ENCODE measurements around the gene ARHGAP24. TPM values are rescaled to one million over a fixed set of nuclear protein-coding genes. Genes with fewer than 3 reads are reported as not detected.

The ARHGAP24 gene
- total and polyA plus RNA-seq, 2 experiments from 2014 or later, result 0.21 to 0.36 TPM

DNA sequence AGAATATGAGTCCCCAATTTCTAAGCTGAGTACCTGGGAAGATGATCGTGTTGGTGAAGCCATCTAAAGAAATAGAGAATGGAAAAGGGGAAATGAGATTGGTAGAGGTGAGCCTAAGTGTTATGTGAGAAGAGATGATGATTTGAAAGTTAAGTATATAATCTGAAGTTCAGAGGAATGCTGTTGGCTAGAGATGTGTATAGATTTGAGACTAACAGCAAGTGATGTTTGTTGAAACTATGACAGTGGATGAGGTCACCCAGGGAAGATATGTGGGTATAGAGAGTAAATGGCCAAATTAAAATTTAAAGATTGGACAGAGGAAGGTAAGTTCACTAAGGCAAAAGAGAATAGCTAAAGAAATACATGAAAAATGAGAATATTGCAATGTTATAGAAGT lies 560.7 kb downstream of the ARHGAP24 start:
- Histone ChIP-seq H3K4me1 (ENCODE audit: insufficient read depth) (peaks cover 7% of the 10 kb centered on the region; the same call in 1 of the 2 replicates), H3K4me3 (no peak overlapping the region), H3K79me2 (replicated peaks; ENCODE audit: insufficient read depth) (no peaks in the 10 kb centered on the region), H3K4me2 (no peak overlapping the region), H3K27me3 (ENCODE audit: insufficient read depth) (no peaks in the 10 kb centered on the region), H2AFZ (no peak overlapping the region), H3K36me3 (ENCODE audit: insufficient read depth) (no peaks in the 10 kb centered on the region), H3K9me2 (ENCODE audit: insufficient read depth) (no peaks in the 10 kb centered on the region), H3K27ac (ENCODE audit: low read depth) (no peak overlapping the region), H3F3A (replicated peaks; ENCODE audit: low read depth) (no peaks in the 10 kb centered on the region), H4K20me1 (replicated peaks; ENCODE audit: insufficient read depth) (no peaks in the 10 kb centered on the region)
- Mint-ChIP-seq H3K4me3 (no peak overlapping the region), H3K27me3 (ENCODE audit: insufficient read depth, low read depth, poor library complexity) (no peaks in the 10 kb centered on the region), H3K27ac (no peak overlapping the region), H3K36me3 (ENCODE audit: low read depth) (peaks cover 2% of the 10 kb centered on the region; the same call in 2 of the 3 replicates), H3K4me1 (peaks cover 12% of the 10 kb centered on the region), H3K9me3 (no peaks in the 10 kb centered on the region)
- DNase-seq (ENCODE audit: low spot score) (no peak), ATAC-seq (no peak)
- no peak for TF ChIP-seq POLR2AphosphoS5 (IDR thresholded peaks at IDR 0.05; ENCODE audit: low read depth)

DNA sequence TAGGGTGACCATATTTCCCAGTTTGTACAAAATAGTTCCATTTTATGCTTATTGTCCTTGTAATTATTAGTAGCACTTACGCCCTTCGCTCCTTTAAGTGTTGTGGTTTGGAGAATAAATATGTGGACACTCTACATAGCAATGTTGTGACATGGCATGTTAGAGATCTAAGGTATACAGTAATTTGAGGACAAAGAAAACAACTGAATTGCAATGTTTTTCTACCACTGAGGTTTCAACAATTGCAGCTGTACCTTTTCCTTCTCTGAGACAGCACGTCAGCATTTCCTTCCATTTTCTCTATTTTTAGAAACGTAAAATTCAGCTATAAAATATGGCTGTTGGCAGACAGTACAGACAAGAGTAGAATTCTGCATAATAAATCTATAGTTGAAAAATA lies 561.8 kb downstream of the ARHGAP24 start:
- no peaks in the 10 kb centered on the region; the same call in 2 of the 3 replicates for H3K9me3 Mint-ChIP-seq
- DNase-seq (ENCODE audit: low spot score), result no peak
- Histone ChIP-seq H4K20me1 (replicated peaks; ENCODE audit: insufficient read depth) (no peaks in the 10 kb centered on the region), H3K36me3 (ENCODE audit: insufficient read depth) (no peaks in the 10 kb centered on the region), H3K27me3 (ENCODE audit: insufficient read depth) (no peaks in the 10 kb centered on the region), H3K27ac (ENCODE audit: low read depth) (no peak overlapping the region), H3F3A (replicated peaks; ENCODE audit: low read depth) (no peaks in the 10 kb centered on the region), H3K4me2 (no peak overlapping the region), H3K4me1 (ENCODE audit: insufficient read depth) (peaks cover 7% of the 10 kb centered on the region; the same call in 1 of the 2 replicates), H2AFZ (no peak overlapping the region), H3K79me2 (replicated peaks; ENCODE audit: insufficient read depth) (no peaks in the 10 kb centered on the region), H3K9me2 (ENCODE audit: insufficient read depth) (no peaks in the 10 kb centered on the region), H3K4me3 (no peak overlapping the region)
- no peak overlapping the region for H3K27ac Mint-ChIP-seq
- H3K36me3 Mint-ChIP-seq (ENCODE audit: low read depth), result peaks cover 2% of the 10 kb centered on the region; the same call in 2 of the 3 replicates
- peaks cover 12% of the 10 kb centered on the region for H3K4me1 Mint-ChIP-seq
- no peak overlapping the region for H3K4me3 Mint-ChIP-seq
- no peaks in the 10 kb centered on the region for H3K27me3 Mint-ChIP-seq (ENCODE audit: insufficient read depth, low read depth, poor library complexity)
- no peak for ATAC-seq
- TF ChIP-seq EZH2phosphoT487 (IDR thresholded peaks at IDR 0.05; ENCODE audit: unreplicated experiment) (no peak), EZH2 (IDR thresholded peaks at IDR 0.05; ENCODE audit: low read depth, unreplicated experiment) (no peak), CREB1 (CRISPR knock-in tag; IDR thresholded peaks at IDR 0.05; ENCODE audit: low read depth) (no peak), ZNF331 (CRISPR knock-in tag; IDR thresholded peaks at IDR 0.05; ENCODE audit: low read depth) (no peak), JUNB (IDR thresholded peaks at IDR 0.05; ENCODE audit: unreplicated experiment) (no peak), POLR2AphosphoS5 (IDR thresholded peaks at IDR 0.05; ENCODE audit: low read depth) (no peak)
- TF ChIP-seq, protein P1, sequence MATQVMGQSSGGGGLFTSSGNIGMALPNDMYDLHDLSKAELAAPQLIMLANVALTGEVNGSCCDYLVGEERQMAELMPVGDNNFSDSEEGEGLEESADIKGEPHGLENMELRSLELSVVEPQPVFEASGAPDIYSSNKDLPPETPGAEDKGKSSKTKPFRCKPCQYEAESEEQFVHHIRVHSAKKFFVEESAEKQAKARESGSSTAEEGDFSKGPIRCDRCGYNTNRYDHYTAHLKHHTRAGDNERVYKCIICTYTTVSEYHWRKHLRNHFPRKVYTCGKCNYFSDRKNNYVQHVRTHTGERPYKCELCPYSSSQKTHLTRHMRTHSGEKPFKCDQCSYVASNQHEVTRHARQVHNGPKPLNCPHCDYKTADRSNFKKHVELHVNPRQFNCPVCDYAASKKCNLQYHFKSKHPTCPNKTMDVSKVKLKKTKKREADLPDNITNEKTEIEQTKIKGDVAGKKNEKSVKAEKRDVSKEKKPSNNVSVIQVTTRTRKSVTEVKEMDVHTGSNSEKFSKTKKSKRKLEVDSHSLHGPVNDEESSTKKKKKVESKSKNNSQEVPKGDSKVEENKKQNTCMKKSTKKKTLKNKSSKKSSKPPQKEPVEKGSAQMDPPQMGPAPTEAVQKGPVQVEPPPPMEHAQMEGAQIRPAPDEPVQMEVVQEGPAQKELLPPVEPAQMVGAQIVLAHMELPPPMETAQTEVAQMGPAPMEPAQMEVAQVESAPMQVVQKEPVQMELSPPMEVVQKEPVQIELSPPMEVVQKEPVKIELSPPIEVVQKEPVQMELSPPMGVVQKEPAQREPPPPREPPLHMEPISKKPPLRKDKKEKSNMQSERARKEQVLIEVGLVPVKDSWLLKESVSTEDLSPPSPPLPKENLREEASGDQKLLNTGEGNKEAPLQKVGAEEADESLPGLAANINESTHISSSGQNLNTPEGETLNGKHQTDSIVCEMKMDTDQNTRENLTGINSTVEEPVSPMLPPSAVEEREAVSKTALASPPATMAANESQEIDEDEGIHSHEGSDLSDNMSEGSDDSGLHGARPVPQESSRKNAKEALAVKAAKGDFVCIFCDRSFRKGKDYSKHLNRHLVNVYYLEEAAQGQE (IDR thresholded peaks at IDR 0.05; ENCODE audit: unreplicated experiment), result no peak
- TF ChIP-seq, protein P2, sequence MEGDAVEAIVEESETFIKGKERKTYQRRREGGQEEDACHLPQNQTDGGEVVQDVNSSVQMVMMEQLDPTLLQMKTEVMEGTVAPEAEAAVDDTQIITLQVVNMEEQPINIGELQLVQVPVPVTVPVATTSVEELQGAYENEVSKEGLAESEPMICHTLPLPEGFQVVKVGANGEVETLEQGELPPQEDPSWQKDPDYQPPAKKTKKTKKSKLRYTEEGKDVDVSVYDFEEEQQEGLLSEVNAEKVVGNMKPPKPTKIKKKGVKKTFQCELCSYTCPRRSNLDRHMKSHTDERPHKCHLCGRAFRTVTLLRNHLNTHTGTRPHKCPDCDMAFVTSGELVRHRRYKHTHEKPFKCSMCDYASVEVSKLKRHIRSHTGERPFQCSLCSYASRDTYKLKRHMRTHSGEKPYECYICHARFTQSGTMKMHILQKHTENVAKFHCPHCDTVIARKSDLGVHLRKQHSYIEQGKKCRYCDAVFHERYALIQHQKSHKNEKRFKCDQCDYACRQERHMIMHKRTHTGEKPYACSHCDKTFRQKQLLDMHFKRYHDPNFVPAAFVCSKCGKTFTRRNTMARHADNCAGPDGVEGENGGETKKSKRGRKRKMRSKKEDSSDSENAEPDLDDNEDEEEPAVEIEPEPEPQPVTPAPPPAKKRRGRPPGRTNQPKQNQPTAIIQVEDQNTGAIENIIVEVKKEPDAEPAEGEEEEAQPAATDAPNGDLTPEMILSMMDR (conservative IDR thresholded peaks at IDR 0.05; ENCODE audit: low read depth in 2 of 2), result no peak
- TF ChIP-seq, protein P3, sequence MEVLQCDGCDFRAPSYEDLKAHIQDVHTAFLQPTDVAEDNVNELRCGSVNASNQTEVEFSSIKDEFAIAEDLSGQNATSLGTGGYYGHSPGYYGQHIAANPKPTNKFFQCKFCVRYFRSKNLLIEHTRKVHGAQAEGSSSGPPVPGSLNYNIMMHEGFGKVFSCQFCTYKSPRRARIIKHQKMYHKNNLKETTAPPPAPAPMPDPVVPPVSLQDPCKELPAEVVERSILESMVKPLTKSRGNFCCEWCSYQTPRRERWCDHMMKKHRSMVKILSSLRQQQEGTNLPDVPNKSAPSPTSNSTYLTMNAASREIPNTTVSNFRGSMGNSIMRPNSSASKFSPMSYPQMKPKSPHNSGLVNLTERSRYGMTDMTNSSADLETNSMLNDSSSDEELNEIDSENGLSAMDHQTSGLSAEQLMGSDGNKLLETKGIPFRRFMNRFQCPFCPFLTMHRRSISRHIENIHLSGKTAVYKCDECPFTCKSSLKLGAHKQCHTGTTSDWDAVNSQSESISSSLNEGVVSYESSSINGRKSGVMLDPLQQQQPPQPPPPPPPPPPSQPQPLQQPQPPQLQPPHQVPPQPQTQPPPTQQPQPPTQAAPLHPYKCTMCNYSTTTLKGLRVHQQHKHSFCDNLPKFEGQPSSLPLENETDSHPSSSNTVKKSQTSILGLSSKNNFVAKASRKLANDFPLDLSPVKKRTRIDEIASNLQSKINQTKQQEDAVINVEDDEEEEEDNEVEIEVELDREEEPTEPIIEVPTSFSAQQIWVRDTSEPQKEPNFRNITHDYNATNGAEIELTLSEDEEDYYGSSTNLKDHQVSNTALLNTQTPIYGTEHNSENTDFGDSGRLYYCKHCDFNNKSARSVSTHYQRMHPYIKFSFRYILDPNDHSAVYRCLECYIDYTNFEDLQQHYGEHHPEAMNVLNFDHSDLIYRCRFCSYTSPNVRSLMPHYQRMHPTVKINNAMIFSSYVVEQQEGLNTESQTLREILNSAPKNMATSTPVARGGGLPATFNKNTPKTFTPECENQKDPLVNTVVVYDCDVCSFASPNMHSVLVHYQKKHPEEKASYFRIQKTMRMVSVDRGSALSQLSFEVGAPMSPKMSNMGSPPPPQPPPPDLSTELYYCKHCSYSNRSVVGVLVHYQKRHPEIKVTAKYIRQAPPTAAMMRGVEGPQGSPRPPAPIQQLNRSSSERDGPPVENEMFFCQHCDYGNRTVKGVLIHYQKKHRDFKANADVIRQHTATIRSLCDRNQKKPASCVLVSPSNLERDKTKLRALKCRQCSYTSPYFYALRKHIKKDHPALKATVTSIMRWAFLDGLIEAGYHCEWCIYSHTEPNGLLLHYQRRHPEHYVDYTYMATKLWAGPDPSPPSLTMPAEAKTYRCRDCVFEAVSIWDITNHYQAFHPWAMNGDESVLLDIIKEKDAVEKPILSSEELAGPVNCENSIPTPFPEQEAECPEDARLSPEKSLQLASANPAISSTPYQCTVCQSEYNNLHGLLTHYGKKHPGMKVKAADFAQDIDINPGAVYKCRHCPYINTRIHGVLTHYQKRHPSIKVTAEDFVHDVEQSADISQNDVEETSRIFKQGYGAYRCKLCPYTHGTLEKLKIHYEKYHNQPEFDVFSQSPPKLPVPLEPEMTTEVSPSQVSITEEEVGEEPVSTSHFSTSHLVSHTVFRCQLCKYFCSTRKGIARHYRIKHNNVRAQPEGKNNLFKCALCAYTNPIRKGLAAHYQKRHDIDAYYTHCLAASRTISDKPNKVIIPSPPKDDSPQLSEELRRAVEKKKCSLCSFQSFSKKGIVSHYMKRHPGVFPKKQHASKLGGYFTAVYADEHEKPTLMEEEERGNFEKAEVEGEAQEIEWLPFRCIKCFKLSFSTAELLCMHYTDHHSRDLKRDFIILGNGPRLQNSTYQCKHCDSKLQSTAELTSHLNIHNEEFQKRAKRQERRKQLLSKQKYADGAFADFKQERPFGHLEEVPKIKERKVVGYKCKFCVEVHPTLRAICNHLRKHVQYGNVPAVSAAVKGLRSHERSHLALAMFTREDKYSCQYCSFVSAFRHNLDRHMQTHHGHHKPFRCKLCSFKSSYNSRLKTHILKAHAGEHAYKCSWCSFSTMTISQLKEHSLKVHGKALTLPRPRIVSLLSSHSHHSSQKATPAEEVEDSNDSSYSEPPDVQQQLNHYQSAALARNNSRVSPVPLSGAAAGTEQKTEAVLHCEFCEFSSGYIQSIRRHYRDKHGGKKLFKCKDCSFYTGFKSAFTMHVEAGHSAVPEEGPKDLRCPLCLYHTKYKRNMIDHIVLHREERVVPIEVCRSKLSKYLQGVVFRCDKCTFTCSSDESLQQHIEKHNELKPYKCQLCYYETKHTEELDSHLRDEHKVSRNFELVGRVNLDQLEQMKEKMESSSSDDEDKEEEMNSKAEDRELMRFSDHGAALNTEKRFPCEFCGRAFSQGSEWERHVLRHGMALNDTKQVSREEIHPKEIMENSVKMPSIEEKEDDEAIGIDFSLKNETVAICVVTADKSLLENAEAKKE (CRISPR knock-in tag; IDR thresholded peaks at IDR 0.05), result no peak
